ENCODE results near the gene MBNL3.

The MBNL3 gene

GRCh38 chrX:132488819-132489577 lies at the start of gene MBNL3:
TSS of gene MBNL3 (minus strand) at chrX:132489038. CDS start at chrX:132439611, 49,427 bp downstream.
- in situ Hi-C loops (cut with HindIII; ENCODE audit: low sequenced_read_pairs) = no loop called here

- in situ Hi-C loops (cut with HindIII; ENCODE audit: low sequenced_read_pairs) = no loop called here
Observed at GRCh38 chrX:132533409-132533808, 44.6 kb upstream of the MBNL3 start.

GRCh38 chrX:132532913-132533312 lies 44.1 kb upstream of the MBNL3 start:
- in situ Hi-C loops (cut with HindIII; ENCODE audit: low sequenced_read_pairs) = no loop called here

- in situ Hi-C loops (cut with HindIII; ENCODE audit: low sequenced_read_pairs) = no loop called here
Observed at GRCh38 chrX:132532097-132532496, 43.3 kb upstream of the MBNL3 start.

- in situ Hi-C loops (cut with HindIII; ENCODE audit: low sequenced_read_pairs) = no loop called here
Observed at GRCh38 chrX:132520792-132521191, 32.0 kb upstream of the MBNL3 start.

- in situ Hi-C loops (cut with HindIII; ENCODE audit: low sequenced_read_pairs) = no loop called here
Observed at GRCh38 chrX:132520213-132520612, 31.4 kb upstream of the MBNL3 start.

- in situ Hi-C loops (cut with HindIII; ENCODE audit: low sequenced_read_pairs) = no loop called here
Observed at GRCh38 chrX:132518401-132518800, 29.6 kb upstream of the MBNL3 start.

GRCh38 chrX:132508834-132509233 lies 20.0 kb upstream of the MBNL3 start:
- in situ Hi-C loops (cut with HindIII; ENCODE audit: low sequenced_read_pairs) = no loop called here

- in situ Hi-C loops (cut with HindIII; ENCODE audit: low sequenced_read_pairs) = no loop called here
Observed at GRCh38 chrX:132505116-132505515, 16.3 kb upstream of the MBNL3 start.

GRCh38 chrX:132504417-132504816 lies 15.6 kb upstream of the MBNL3 start:
- in situ Hi-C loops (cut with HindIII; ENCODE audit: low sequenced_read_pairs) = no loop called here

- in situ Hi-C loops (cut with HindIII; ENCODE audit: low sequenced_read_pairs) = no loop called here
Observed at GRCh38 chrX:132501606-132502005, 12.8 kb upstream of the MBNL3 start.

GRCh38 chrX:132497432-132497831 lies 8.6 kb upstream of the MBNL3 start:
- in situ Hi-C loops (cut with HindIII; ENCODE audit: low sequenced_read_pairs) = no loop called here

- in situ Hi-C loops (cut with HindIII; ENCODE audit: low sequenced_read_pairs) = no loop called here
Observed at GRCh38 chrX:132493095-132493494, 4.3 kb upstream of the MBNL3 start.

- in situ Hi-C loops (cut with HindIII; ENCODE audit: low sequenced_read_pairs) = no loop called here
Observed at GRCh38 chrX:132491191-132491590, 2.4 kb upstream of the MBNL3 start.

GRCh38 chrX:132489578-132490419 lies 961 bp upstream of the MBNL3 start:
- in situ Hi-C loops (cut with HindIII; ENCODE audit: low sequenced_read_pairs) = no loop called here

GRCh38 chrX:132488180-132488705 lies 595 bp downstream of the MBNL3 start:
- in situ Hi-C loops (cut with HindIII; ENCODE audit: low sequenced_read_pairs) = no loop called here

- in situ Hi-C loops (cut with HindIII; ENCODE audit: low sequenced_read_pairs) = no loop called here
Observed at GRCh38 chrX:132486599-132487178, 2.1 kb downstream of the MBNL3 start.

GRCh38 chrX:132483951-132484350 lies 4.9 kb downstream of the MBNL3 start:
- in situ Hi-C loops (cut with HindIII; ENCODE audit: low sequenced_read_pairs) = no loop called here

GRCh38 chrX:132483488-132483887 lies 5.3 kb downstream of the MBNL3 start:
- in situ Hi-C loops (cut with HindIII; ENCODE audit: low sequenced_read_pairs) = no loop called here

- in situ Hi-C loops (cut with HindIII; ENCODE audit: low sequenced_read_pairs) = no loop called here
Observed at GRCh38 chrX:132482632-132483031, 6.2 kb downstream of the MBNL3 start.

GRCh38 chrX:132481449-132481848 lies 7.4 kb downstream of the MBNL3 start:
- in situ Hi-C loops (cut with HindIII; ENCODE audit: low sequenced_read_pairs) = no loop called here
